GM15510 (cell line): Measurements from ENCODE around the gene ZNF133.
A peak's percentile ranks its signal among the peaks of the same experiment; 100 is the strongest.

Experiments used
- POLR2A ChIP-seq: IDR thresholded peaks from 3 replicates; pipeline ENCODE4 v1.6.1; 2011; ENCODE audit warnings: borderline replicate concordance; ENCODE audit not compliant: insufficient read length; ENCODE audit errors: extremely low read depth

The ZNF133 gene

DNA sequence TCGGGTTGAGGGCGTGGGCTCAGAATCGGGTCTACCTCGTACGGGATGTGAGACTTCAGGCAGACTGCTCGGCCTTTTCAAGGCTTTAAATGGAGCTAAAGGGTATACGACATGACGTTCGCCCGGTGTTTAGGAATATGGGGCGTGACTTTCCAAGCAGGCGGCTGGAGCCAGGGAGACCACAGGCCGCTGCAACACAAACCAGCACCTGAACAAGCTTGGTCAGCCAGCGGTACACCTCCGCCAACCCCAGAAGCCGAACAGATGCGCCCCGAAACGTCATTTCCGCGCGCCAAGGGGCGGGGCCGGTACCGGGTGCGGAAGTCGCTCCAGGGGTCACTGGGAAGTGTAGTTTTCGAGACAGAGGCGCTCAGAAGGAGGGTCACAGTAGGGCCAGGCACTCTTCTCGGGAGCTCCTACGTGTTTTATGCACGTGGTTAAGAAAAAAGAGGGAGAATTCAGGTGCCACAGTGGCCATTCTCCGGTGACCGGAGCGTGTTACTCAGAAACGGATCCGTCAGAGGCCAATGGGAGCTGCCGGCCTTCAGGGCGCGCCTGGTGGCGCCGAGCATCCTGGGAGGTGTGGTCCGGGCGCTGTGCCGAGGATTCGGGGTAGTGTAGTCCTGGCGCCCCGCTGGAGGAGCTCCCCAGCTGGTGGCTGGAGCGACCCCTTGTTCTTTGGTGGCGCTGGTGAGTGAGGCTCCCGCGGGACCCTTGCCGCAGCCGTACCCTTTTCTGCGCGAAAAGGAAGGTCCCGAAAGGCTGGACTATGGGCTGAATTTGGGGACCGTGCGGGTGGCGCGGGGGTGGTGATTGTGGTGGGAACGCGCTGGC, at the start of gene ZNF133:
TSS of gene ZNF133 (plus strand) at position 613 of the 834 bp plus-strand sequence. CDS start 17,160 bp downstream, outside the sequence.
- peak; percentile 94 for TF ChIP-seq POLR2A

DNA sequence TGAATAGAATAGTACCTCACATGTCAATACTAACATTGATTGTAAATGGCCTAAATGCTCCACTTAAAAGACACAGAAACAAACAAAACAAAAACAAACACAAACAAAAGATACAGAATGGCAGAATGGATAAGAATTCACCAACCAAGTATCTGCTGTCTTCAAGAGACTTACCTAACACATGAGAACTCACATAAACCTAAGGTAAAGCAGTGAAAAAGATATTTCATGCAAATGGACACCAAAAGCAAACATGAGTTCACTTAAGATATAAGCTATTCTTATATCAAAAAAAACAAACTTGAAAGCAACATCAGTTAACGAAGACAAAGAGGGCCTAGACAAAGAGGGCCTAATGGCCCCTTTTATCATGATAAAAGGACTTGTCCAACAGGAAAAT, 47.3 kb upstream of the ZNF133 start:
- TF ChIP-seq POLR2A: no peak

- no peak for TF ChIP-seq POLR2A
Observed at GRCh38 chr20:18243802-18244201, 44.5 kb upstream of the ZNF133 start.

DNA sequence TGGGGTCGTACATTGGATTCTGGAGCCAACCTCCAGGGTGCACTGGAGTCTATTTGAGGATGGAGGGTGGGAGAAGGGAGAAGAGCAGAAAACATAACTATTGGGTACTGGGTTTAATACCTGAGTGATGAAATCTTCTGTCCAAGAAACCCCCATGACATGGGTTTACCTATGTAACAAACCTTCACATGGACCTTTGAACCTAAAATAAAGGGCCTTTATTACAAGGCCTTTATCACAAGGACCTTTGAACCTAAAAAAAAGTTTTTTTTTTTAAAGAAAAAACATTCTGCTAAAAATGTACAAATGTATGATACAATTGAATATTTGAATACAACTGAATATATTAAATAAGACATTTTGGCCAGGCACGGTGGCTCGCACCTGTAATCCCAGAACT, 38.1 kb upstream of the ZNF133 start:
- no peak for TF ChIP-seq POLR2A

- no peak for TF ChIP-seq POLR2A
Observed at GRCh38 chr20:18252597-18253451, 35.5 kb upstream of the ZNF133 start.

DNA sequence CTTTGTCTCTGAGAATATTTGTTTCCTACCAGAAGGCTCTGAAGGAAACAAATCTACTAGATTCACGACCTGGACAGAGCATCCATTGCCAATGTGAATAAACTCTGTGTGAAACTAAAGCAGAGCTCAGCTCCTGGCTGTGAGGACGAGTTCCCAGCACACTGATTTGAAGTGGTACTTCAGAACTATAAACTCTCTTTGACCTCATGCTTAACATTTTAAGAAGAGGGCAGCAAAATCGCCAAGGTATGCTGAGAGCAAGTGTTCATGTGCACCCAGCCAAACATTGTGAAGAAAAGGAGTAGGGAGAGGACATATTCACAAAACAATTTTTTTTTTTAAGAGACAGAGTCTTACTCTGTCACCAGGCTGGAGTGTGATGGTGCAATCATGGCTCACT, 33.7 kb upstream of the ZNF133 start:
- no peak for TF ChIP-seq POLR2A

- no peak for TF ChIP-seq POLR2A
Observed at GRCh38 chr20:18255526-18255925, 32.8 kb upstream of the ZNF133 start.

- TF ChIP-seq POLR2A: no peak
Observed at GRCh38 chr20:18256440-18257090, 31.8 kb upstream of the ZNF133 start.

GRCh38 chr20:18258126-18258860, 30.0 kb upstream of the ZNF133 start:
- no peak for TF ChIP-seq POLR2A

GRCh38 chr20:18259730-18260129, 28.6 kb upstream of the ZNF133 start:
- no peak for TF ChIP-seq POLR2A

DNA sequence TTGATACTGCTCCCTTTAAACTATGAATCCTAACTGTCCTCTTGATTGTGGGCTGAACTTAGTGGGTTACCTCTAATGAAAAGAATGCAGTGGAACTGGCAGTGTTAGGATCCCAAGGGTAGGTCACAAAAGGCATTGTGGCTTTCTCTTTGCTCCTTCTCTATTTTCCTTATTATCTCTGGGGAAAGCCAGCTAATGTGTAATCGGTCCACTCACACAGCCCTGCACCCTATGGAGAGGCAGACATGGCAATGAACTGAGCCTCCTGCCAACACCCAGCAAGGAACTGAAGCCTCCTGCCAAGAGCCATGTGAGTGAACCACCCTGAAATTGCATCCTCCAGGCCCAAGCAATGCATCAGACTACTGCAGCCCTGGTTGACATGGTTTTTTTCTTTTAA, 24.6 kb upstream of the ZNF133 start:
- TF ChIP-seq POLR2A: no peak

GRCh38 chr20:18265441-18265840, 22.9 kb upstream of the ZNF133 start:
- TF ChIP-seq POLR2A: no peak

DNA sequence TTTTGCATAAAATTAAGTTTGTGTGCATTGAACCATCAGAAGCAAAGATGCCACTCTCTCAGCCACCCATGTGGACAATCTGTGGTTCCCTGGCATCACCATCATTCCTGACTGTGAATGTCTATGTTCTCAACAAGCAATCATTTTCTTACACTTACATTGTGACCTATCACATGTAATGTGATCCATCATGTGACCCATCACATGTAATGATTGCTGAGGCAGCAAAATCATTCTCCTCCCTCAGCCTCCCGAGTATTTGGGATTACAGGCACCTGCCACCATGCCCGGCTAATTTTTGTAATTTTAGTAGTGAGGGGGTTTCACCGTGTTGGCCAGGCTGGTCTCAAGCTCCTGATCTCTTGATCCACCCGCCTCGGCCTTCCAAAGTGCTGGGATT, 22.0 kb upstream of the ZNF133 start:
- TF ChIP-seq POLR2A: no peak

DNA sequence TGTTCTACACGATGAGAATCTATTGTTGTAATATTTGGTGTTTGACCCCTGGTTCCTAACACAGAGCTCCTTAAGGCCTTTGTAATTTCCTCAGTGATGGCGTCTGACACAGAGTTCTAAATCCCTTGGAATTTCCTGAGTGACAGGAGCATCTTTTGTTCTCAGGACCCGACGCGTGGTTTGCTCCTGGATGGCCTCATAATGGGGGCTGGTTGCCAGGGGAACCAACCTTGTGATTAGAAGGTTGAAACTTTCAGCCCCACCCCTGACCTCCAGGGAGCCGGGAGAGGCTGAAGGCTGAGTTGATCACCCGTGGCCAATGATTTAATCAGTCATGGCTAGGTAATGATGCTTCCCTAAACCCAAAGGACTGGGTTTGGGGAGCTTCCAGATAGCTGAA, 20.5 kb upstream of the ZNF133 start:
- no peak for TF ChIP-seq POLR2A

DNA sequence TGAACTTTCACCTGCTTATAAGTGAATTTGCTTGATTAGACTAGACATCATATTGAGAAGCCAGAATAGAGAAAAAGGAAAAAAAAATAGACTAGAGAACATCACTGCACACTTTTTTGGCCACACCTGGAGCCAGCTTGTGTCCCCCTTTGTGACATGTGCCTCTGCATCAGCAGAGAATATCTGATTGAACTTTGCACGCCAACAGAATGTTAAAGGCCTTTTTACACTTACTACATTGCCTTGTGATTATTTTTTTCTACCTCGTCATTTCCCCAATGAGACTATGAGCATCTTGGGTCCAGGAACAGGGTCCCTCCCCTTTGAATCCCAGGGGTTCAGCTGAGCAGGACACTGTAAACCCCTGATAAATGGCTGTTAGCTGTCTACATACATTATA, 17.2 kb upstream of the ZNF133 start:
- no peak for TF ChIP-seq POLR2A

GRCh38 chr20:18272451-18272850, 15.9 kb upstream of the ZNF133 start:
- no peak for TF ChIP-seq POLR2A

DNA sequence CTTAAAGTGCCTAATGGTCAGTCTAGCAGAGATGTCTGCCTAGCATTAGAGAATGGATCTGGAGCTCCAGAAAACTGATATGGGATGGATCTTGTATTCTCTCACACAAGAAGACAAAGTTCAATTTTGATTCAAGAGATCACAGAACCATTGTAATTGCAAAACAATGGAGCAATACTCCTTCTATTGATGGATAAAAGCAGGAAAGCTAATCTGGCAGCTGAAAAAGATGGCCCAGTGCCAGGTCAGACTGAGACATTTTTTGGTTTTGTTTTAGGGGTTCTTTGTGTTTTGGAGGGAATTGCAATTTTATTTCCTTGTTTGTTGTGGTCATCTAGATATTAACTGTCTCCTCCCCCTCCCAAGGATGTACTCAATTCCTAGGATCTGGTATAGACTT, 14.6 kb upstream of the ZNF133 start:
- TF ChIP-seq POLR2A: no peak
